Neural progenitor cell (in vitro differentiated cells): ENCODE measurements around the gene RRAS.

ENCODE experiments used
- EZH2 ChIP-seq: fragments of 200-600 bp; sonication (generic); IDR thresholded peaks from 2 replicates; pipeline ENCODE4 v1.6.1; 2017; ENCODE audit warnings: antibody characterized with exemption, mild to moderate bottlenecking, moderate library complexity
- EZH2phosphoT487 ChIP-seq: fragments of 200-600 bp; sonication (generic); IDR thresholded peaks from 2 replicates; pipeline ENCODE4 v1.6.1; 2017; ENCODE audit warnings: antibody characterized with exemption
- TF ChIP-seq, protein P1 (sequence below): fragments of 200-600 bp; sonication (generic); IDR thresholded peaks from 2 replicates; pipeline ENCODE4 v1.5.1; 2017; ENCODE audit warnings: antibody characterized with exemption, mild to moderate bottlenecking

DNA sequence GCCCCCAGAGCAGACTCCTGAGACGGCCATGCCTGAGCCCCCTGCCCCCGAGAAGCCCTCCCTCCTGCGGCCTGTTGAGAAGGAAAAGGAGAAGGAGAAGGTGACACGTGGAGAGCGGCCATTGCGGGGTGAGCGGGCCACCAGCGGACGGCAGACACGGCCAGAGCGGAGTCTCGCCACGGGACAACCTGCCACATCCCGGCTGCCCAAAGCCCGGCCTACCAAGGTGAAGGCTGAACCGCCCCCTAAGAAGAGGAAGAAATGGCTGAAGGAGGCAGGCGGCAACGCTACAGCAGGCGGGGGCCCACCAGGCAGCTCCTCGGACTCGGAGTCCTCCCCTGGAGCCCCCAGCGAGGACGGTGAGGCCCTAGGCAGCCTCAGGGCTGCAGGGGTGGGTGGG is 24.1 kb downstream of the RRAS start:
- TF ChIP-seq, protein P1, sequence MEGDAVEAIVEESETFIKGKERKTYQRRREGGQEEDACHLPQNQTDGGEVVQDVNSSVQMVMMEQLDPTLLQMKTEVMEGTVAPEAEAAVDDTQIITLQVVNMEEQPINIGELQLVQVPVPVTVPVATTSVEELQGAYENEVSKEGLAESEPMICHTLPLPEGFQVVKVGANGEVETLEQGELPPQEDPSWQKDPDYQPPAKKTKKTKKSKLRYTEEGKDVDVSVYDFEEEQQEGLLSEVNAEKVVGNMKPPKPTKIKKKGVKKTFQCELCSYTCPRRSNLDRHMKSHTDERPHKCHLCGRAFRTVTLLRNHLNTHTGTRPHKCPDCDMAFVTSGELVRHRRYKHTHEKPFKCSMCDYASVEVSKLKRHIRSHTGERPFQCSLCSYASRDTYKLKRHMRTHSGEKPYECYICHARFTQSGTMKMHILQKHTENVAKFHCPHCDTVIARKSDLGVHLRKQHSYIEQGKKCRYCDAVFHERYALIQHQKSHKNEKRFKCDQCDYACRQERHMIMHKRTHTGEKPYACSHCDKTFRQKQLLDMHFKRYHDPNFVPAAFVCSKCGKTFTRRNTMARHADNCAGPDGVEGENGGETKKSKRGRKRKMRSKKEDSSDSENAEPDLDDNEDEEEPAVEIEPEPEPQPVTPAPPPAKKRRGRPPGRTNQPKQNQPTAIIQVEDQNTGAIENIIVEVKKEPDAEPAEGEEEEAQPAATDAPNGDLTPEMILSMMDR: no peak
- TF ChIP-seq EZH2 (no peak), EZH2phosphoT487 (no peak)
